HG03039 (cell line): ENCODE results near the gene TXNL4A.
A peak's percentile ranks its signal among the peaks of the same experiment; 100 is the strongest.
"Not testable (repeated sequence)": the region's sequence is repeated elsewhere in the genome, so short reads cannot be mapped to it uniquely, and the experiment has no call there.

Source experiments
- ATAC-seq: cut with Tn5 transposase; IDR thresholded peaks from one replicate; pipeline ENCODE4 v1.9.1; 2021; ENCODE audit warnings: mild to moderate bottlenecking, moderate library complexity; ENCODE audit not compliant: unreplicated experiment

Gene TXNL4A

GRCh38 chr18:79999701-80000100 lies 11.3 kb upstream of the TXNL4A start:
- ATAC-seq = not testable (repeated sequence)

DNA sequence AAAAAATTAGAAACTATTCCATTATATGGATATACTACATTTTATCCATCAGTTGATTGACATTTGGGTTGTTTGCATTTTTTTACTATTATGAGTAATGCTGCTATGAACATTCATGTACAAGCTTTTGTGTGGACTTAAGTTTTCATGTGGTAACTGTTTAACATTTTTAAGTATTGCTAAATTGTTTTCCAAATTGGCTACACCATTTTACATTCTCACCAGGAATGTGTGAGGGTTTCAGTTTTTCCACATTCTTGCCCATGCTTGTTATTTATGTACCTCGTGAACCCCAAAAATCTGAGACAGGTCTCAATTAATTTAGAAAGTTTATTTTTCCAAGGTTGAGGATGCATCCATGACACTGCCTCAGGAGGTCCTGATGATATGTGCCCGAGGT lies 3.1 kb upstream of the TXNL4A start:
- no peak for ATAC-seq

GRCh38 chr18:79989195-79989497 lies 783 bp upstream of the TXNL4A start:
- ATAC-seq = no peak

- peak; percentile 50 for ATAC-seq
These were observed 302 bp downstream of the TXNL4A start for GRCh38 chr18:79988071-79988450.

DNA sequence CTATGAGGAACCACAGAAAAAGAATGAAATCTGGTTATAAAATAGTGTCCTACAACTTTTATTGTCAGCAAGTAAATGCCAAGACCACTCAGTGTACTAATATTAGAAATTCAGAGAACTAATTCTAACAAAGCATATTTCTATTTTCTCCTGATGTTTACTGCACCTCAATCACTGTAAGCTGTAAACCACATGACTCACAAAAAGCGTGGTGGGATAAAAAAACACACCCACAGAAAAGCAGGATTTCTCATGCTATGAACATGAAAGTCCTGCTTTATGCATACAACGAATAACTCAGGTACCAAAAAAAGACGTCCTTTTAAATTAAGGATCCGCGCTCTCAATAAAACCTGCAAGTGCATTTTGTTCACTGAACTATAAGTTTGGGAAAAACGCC lies 797 bp downstream of the TXNL4A start:
- no peak for ATAC-seq

DNA sequence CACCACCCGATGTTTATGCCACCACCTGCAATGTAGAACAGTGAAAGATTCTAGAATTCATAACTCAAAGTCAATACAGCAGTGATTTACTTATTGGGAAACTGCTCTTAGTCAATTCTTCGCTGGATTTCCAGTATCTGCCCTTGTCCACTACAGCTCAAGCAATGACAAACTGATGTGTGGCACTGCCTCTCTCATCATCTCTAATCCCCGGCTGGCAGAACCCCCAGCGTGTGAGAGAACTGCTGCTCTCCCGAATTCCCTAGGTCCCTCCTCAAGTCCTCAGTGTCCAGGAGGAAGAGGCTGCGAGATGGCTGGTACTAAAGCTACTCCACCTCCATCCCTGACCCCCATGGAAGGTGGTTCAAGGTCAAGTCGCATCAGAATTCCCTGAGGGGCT lies 1.6 kb downstream of the TXNL4A start:
- ATAC-seq = no peak

DNA sequence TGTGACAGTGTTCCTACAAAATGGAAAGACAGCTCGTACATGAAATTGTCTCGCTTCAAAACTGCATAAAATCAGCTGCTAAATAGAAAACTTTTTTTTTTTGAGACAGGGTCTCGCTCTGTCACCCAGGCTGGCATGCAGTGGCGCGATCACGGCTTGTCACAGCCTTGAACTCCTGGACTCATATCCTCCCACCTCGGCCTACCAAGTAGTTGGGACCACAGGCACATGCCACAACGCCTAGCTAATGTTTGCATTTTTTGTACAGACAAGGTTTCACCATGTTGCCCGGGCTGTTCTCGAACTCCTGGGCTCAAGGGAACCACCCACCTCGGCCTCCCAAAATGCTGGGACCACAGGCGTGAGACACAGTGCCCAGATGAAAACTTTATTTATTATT lies 3.2 kb downstream of the TXNL4A start:
- no peak for ATAC-seq

- no peak for ATAC-seq
These were observed 4.6 kb downstream of the TXNL4A start for GRCh38 chr18:79983793-79984192.

DNA sequence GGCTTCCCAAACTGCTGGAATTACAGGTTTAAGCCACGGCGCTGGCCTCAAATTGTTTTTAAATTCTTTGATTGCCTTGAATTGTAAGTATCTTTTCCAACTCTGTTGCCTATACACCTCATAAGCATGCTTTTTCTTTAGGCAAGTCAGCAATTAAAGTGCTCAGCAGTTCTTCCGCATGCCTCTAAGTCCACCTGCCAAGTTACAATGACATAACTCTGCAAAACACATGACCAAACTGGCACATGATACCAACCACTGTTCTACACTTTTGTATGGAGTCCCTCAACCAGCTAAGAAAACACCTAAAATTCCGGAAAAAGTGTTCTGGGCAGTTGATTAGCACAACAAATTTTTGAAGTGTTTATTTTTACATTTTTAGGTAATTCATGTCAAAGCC lies 5.1 kb downstream of the TXNL4A start:
- ATAC-seq = no peak

DNA sequence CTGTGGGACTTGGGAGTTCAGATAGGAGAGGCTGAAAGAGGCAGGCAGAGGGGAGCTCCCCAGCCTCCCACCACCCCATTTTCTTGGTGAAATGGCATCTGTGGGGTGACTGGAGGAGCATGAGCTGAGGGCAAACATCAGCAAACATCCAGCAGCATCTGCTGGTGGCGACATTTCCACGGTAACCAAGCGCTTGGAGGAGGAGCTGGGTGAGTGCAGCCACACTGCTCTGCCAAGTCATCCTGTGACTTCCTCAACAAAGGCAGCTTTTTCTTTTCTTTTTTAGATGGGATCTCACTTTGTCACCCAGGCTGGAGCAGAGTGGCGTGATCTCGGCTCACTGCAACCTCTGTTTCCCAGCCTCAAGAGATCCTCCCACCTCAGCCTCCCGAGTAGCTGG lies 5.6 kb downstream of the TXNL4A start:
- ATAC-seq = no peak

- ATAC-seq = no peak
These were observed 7.8 kb downstream of the TXNL4A start for GRCh38 chr18:79980585-79980984.

- ATAC-seq = no peak
These were observed 8.5 kb downstream of the TXNL4A start for GRCh38 chr18:79979843-79980242.

GRCh38 chr18:79975985-79976680 lies 12.2 kb downstream of the TXNL4A start:
- no peak for ATAC-seq

- no peak for ATAC-seq
These were observed 13.3 kb downstream of the TXNL4A start for GRCh38 chr18:79975043-79975442.

- ATAC-seq = no peak
These were observed 14.2 kb downstream of the TXNL4A start for GRCh38 chr18:79974025-79974654.

DNA sequence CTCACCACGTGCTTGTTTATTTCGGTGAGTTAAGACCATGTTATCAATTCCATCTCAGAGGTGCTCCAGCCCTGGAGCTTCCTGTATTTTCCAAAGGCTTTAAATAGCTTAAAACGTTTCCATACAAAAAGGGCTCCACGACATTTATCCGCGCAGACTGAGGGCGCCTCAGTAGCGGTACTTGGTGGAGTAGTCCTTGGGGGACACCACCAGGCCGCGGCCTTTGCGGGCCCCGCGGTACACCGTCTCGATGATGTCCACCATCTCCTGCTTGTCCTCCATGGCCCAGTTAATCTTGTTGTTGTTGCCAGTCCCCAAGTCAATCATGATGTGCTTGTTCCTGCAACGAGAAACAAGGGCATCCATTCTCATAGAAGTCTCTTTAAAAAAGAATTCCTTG lies 14.8 kb downstream of the TXNL4A start:
- no peak for ATAC-seq

DNA sequence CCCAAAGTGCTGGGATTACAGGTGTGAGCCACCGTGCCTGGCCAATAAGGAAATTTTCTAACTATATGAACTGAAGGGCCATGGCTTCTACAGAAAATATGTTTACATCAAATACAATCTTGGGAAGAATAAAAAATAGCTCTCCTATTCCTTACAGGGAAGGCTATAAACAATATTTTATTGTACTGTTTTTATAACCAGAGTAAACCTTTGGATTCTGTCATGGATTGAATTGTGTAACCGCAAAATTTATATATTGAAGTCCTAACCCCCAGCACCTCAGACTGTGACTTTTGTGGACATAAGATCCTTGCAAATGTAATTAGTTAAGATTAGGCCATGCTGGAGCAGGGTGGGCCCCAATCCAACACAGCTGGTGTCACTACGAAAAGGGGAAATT lies 15.6 kb downstream of the TXNL4A start:
- no peak for ATAC-seq

GRCh38 chr18:79971986-79972385 lies 16.4 kb downstream of the TXNL4A start:
- no peak for ATAC-seq

GRCh38 chr18:79971211-79971952 lies 17.0 kb downstream of the TXNL4A start:
- ATAC-seq = no peak

DNA sequence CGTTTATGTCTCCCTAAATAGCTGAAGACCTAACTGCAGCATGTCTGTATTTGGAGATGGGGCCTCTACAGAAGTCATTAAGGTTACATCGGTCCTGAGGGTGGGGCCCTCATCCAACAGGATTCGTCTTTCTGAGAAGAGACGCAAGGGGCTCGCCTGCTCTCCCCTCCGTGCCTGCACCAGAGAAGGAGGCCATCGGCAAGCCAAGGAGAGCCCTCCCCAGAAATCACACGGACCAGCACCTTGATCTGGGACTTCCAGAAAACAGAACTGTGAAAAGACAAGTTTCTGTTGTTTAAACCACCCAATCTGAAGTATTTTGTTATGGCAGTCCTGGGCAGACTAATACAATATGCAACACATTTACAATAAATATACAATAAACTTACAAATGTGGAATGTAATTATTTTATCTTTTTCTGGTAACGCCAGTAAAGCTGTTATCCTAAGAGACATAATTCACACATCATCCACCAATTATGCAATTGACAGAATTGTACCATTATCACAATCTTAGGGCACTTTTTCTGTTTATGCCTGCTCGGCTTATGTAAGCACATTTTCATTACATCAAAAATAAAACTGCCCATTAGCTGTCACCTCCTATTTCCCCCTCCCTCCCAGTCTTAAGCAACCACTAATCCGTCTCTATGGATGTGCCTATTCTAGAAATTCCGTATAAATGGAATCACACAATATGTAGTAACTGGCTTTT lies 17.8 kb downstream of the TXNL4A start:
- no peak for ATAC-seq

GRCh38 chr18:79965119-79965902 lies 23.1 kb downstream of the TXNL4A start:
- ATAC-seq = no peak
